CD4-positive, alpha-beta T cell treated with Interleukin-4 for 1 hour (primary cell): ENCODE results near the gene CCN5.
A peak's percentile ranks its signal among the peaks of the same experiment; 100 is the strongest.

Experiments
- DNase-seq, 2 donors: peaks; one replicate each; pipeline ENCODE4 v3.0.0-alpha.2; 2020 to 2022

Gene CCN5

DNA sequence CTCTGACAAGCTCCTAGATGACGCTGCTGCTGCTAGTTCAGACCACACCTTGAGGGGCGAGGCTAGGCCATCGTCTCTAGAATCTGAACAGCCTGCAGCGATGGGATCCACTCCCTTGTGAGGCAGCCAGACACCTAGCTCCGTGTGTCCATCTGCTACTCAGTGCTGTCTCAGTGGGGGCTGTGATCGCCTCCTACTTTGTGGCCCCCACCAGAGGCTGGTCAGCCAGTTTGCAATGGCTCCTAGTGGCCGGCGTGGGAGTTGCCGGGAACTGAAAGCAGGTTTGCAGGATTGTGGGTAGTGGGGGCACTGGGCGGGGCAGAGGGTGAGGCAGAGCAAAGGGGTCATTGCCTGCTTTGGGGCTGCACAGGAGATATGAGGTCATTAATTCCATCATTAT, 2.8 kb downstream of the CCN5 start:
- no peak for DNase-seq

DNA sequence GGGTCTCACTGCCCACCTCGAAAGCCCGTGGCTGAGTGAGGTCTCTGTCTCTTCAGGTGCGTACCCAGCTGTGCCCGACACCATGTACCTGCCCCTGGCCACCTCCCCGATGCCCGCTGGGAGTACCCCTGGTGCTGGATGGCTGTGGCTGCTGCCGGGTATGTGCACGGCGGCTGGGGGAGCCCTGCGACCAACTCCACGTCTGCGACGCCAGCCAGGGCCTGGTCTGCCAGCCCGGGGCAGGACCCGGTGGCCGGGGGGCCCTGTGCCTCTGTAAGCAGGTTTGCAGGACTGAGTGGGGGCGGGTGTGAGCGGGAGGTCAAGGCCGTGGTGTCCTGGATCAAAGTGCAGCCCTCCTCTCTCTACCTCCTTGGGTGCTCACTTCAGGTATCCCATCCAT, 4.7 kb downstream of the CCN5 start:
- no peak for DNase-seq

DNA sequence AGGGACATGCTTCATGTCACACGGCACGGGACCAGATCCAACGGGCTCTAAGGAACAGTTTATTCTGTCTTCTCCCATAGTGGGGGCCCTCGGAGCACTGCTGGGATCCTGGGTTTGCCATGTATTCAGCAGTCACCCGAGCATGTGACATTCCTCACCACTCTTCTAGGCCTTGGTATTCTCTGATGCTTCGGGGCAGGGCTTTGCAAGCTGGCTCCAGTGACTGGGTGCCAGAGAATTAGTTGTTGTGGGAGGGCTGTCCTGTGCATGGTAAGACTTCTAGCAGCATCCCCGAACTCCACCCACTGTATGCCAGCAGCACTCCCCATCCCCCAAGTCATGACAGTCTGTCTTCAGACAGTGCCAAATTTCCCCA, 5.4 kb downstream of the CCN5 start:
- no peak for DNase-seq

DNA sequence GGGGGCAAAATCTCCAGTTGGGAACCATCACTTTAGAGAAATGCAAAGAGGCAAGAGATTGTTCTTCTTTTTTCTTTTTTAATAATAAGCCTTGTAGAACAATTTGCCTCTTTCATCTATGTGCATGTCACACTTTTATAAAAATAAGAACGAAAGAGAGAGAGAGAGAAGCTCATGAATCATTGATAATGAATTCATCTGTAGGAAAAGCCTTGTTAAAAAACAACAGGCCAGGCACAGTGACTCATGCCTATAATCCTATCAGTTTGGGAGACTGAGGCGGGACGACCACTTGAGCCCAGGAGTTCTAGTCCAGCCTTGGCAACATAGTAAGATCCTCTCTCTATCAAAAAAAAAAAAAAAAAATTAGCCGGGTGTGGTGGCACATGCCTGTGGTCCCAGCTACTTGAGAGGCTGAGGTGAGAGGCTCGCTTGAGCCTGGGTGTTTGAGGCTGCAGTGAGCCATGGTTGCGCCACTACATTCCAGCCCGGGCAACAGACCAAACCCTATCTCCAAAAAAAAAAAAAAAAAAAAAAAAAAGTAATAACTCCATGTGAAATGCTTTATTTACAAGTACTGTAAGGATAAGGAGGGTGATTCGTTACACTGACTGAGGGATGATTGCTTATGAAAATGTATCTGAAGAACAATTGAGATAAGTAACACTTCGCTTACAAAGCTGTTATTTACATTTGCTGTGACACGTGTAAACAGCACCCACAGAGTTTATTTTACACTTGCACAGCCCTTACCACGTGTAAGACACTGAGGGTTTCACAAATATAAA, 6.0 kb downstream of the CCN5 start:
- DNase-seq = no peak

DNA sequence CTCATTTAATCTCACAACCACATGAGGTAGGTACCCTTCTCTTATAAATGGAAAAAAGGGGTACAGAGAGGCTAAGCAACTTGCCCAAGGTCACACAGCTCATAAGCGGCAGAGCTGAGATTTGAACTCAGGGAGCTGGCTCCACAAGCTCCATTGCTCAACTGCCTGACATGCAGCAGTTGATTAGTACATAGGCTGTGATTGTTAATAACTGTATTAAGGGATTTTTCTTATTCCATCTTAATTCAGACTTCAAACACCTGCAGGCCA, 6.6 kb downstream of the CCN5 start:
- DNase-seq = no peak

DNA sequence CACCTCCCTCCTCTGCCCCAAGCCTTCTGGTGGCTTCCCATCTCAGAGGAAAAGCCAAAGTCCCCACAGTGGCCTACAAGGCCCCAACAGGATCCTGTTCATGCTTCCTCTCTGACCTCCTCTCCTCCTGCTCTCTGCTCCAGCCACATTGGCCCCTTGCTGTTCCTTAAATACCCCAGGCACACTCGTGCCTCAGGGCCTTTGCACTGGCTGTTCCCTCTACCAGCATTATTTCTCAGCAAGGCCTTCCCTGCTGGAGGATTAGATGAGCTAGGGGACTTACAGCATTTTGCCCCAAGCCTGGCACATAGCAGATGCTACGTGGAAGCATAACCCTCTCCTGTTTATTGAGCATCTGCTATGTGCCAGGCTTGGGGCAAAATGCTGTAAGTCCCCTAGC, 7.8 kb downstream of the CCN5 start:
- DNase-seq = no peak

DNA sequence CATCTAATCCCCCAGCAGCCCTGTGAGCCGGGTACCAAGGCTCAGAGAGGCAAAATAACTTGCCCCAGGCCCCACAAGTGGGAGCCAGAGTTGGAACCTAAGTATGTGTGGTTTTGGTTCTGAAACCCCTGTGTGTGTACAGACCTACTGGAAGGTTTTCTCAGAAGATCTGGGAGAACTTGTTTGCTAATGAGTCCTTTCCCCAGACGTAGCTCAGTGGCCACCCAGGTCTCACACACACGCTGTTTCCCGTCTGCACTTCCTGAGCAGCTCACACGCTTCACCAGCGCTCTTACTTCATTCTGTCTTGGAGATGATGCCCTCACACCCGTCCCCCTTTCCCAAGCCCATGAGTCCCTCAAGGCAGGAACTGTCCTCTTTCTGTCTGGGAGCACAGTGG, 8.2 kb downstream of the CCN5 start:
- no peak for DNase-seq

DNA sequence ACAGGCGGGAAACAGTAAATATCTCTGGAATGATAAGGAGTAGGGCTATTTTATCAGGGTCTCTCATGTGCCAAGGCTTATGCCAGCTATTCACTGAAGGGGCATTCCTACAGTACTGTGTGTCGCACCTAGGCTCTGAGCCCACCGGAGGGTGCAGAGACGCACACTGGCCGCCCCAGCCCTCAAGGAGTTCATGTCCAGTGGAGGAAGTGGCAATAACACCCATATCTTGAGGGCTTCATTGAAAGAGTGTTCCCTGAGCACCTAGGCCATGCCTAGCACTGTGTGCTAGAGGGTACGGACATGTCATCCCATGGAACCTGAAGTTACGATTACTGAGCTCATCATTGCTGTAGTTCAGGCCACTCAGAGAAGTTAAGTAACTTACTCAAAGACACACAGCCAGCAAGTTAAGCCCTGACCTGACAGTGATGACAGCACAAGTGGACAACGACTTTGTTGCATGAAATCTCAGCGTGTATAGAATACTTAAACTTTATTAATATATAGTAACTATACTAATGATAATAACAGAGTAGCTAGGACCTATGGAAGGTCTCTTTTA, 8.7 kb downstream of the CCN5 start:
- no peak for DNase-seq

DNA sequence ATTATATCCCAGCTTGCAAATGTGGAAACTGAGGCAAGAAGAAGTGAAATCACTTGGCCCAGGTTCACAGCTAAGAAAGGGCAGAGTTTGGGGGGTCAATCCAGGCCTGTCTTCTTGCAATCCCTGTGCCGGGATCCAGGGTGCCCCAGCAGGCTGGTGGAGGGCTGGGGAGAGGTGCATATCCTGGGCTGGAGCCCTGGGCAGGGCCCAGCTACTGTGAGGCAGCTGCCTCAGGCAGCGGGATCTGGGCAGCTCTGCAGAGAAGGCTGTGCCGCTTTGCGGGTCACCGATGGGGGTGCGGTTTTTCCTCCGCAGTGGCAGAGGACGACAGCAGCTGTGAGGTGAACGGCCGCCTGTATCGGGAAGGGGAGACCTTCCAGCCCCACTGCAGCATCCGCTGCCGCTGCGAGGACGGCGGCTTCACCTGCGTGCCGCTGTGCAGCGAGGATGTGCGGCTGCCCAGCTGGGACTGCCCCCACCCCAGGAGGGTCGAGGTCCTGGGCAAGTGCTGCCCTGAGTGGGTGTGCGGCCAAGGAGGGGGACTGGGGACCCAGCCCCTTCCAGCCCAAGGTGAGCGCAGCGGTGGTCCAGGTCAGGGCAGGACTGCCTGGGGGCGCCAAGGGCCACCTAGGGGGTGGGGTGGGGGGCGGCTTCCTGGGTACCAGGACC, 9.4 kb downstream of the CCN5 start:
- no peak for DNase-seq

DNA sequence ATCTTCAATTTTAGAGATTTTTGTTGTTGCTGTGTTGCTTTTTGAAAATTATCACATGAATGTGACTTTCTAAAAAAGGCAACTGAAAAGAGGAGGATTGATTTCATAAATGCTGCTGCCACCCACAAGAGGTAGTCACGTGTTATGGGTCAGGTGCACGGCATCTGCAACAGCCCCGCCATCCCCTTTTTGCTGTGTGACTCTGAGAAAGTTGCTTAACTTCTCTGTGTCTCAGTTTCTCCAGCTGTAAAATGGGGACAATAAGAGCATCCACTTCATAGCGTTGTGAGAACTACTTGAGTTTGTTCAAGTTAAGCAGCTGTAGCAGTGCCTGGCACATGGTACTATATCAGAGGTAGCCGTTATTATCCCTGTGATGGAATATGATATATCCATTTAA, 10.7 kb downstream of the CCN5 start:
- no peak for DNase-seq

DNA sequence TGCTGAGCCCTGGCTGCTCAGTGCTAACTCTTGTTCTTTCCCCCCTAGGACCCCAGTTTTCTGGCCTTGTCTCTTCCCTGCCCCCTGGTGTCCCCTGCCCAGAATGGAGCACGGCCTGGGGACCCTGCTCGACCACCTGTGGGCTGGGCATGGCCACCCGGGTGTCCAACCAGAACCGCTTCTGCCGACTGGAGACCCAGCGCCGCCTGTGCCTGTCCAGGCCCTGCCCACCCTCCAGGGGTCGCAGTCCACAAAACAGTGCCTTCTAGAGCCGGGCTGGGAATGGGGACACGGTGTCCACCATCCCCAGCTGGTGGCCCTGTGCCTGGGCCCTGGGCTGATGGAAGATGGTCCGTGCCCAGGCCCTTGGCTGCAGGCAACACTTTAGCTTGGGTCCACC, 11.9 kb downstream of the CCN5 start:
- DNase-seq = no peak

DNA sequence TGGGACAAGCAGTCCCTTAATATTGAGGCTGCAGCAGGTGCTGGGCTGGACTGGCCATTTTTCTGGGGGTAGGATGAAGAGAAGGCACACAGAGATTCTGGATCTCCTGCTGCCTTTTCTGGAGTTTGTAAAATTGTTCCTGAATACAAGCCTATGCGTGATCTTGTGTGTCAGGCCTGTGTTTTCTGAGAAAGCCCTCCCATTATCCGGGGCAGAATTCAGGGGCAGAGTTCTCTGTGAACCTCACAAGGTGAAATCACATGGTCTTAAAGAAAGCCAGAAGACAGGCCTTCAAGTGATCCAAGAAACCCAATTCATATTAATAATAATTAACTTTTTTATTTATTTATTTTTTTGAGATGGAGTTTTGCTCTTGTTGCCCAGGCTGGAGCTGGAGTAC, 12.5 kb downstream of the CCN5 start:
- DNase-seq = no peak

DNA sequence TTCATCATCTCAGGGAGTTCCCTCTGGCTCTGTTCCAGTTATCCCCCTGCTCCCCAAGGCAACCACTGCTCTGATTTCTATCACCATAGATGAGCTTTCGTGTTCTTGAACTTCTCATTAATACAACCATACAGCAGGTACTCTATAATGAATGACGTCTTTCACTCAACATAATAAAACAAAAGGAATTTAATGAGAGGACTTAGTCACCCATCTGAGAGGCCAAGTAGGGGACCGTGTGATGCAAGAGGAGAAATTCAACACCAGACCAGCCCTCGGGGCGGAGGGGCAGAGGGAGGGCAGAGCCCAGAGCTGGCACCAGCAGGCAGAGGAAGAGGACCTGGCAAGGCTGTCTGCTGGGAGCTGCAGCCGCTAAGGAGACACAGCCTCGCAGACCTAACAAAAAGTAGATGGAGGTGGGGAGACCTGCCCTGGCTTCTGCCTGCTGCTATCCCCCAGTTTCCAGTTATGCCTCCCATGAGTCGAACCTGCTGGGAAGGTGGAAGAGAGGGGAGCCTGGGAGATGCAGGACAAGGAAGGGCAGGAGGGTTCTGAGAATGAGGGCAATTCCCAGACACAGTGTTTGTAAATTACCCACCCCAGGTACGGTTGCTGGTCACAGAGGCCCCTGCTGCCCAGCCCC, 13.8 kb downstream of the CCN5 start:
- DNase-seq = no peak

DNA sequence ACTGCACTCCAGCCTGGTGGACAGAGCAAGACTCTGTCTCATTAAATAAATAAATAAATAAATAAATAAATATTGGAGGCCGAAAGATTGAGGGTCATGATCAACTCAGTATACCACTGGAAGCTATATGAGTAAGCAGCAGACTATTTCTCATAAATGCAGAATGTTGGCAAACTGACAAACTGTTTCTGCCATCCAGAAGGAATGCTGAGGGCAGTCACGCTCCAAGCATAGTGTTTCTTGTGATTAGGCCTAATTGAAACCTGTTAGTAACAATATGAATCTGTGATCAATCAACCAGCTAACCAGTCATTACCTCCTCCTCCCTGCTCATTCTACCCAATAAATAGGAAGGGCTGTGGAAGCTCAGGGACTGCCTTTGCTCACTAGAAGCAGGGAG, 15.3 kb downstream of the CCN5 start:
- no peak for DNase-seq

DNA sequence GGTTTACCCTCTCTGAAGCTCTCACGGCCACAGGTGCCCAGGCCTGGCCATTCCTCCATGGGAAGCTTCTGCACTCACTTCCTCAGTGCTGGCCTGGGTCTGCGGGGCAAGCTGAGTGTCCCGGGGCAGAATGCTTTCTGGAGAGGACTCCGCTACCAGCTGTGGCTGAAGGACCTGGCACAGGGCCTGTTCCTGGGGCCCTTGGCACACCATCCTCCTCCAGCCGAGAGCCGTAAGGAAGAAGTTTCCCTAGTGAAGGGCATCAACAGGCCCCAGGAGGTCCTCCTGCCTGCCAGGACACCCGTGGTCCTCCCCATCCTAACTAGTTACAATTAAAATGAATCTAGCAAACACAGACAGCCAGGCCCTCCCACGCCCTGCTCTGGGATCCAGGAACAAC, 16.5 kb downstream of the CCN5 start:
- DNase-seq = no peak

DNA sequence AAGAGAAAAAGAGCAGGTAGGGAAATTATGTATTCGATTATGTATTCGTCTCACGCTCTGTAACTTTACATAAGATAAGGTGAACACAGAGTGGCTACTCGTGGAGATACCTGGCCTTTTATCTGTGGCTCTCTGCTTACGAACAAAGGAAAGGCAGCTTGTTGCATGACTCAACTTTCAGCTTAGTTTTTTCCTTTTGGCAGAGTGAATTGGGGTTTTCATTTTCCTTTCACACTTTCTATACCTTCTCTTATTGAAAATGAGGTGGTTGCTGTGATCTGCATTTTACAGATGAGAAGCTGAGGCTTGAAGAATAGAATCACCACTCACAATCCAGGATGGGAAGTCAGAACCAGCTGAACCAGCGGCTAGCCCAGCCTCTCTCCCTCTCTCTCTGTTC, 17.2 kb downstream of the CCN5 start:
- no peak for DNase-seq

DNA sequence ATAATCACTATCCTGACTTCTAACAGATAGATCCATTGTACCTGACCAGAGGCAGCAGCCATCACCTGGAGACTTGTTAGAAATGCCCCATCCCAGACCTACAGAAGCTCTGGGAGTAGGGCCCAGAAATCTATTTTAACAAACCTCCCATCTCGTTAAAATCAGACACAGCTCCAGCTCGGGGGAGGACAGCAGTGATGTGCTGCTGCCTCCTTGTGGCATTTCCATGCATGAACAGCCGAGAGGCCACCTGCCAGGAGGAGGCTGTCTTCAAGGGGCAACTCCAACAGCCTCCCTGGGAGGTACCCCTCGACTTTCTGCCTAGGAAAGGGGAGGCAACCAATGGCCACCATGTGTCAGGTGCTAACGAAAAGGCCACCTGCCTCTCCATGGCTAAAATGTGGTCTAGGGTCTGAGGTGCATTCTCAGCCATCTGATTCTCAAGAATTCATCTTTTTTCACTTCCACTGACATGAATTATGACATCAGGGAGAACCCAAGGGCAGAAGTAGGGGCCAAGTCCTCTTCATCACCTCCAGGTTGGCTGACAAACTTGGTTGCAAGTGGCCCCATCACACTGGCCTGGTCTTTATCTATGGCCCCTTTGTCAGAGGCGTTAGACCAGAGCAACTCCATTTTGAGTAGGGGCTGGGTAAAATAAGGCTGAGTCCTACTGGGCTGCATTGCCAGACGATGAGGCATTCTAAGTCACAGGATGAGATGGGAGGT, 18.3 kb downstream of the CCN5 start:
- DNase-seq = peak; percentile 56 to 59

DNA sequence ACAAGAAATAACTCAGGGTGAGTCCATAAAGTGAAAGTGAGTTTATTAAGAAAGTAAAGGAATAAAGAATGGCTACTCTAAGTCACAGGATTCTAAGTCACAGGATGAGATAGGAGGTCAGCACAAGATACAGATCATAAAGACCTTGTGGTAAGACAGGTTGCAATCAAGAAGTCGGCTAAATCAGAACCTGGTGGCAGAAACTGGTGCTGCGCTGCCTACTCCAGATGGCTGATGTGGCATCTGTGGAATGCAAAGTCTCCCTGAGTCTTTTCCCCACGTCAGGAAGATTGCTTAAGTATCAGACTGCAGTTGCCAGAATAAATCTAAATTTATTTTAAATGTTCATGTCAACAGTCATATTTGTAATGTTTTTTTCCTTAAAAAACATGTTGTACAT, 19.8 kb downstream of the CCN5 start:
- DNase-seq = no peak

DNA sequence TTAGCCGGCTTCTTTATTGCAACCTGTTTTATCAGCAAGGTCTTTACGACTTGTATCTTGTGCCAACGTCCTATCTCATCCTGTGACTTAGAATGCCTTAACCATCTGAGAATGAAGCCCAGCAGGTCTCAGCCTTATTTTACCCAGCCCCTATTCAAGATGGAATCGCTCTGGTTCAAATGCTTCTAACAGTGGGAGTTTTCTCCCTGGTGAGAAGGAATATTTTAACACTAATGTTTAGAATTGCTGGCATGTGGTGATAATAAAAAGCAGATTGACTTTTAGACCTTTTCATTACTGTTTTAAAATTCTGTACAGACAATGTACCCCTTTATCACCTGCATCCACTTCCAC, 20.6 kb downstream of the CCN5 start:
- no peak for DNase-seq

DNA sequence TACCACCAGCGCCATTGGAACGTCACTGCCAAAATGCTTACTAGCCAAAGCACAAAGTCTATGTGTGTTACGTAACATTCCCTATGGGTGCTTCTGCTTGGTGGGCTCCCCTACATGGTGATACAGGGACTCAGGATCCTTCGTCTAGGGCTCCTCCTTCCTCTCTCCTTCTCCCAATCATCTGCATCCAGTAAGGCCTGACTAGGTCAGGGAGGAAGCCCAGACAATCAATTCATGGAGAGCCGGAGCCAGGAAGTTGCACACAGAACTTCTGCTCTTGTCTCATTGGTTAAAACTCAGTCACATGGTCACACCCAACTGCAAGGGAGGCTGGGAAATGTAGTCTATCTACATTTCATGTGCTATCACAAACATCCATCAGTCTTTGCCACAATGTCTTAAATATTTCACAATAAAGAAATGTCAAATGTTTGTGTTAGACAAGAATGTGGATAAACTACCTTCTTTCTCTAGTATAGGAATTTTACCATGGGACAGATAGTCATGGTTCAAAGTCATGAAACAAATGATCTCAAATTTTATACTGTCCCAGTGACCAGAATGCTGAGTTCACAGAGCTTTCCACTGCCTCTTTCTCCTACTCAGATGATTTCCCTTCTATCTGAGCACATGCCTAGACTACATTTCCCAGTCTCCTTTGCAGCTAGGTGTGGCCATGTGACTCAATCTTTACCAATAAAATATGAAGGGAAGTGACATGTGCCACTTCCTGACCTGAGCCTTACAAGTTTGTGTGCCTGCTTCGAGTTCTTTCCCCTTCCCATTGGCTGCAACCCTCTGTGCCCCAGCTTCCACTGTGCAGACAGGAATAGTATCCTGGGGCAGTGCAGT, 21.2 kb downstream of the CCN5 start:
- DNase-seq = peak; percentile 58 to 64

DNA sequence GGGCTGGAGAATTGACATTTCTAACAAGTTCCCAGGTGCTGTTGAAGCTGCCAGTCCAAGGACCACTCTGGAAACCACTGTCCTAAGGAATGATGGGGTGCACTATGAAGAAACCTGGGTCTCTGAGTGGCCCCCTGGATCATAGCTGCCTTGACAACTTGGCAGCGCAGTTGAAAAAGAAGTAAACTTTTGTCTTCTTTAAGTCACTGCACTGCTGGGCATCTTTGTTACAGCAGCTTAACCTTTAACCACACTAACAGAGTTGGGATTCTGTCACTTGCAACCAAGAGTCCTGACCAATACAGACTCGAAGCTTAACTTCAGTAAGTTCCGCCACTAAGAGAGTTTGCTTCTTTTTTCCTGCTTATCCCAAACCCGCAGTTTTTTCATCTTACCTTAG, 21.9 kb downstream of the CCN5 start:
- DNase-seq = no peak

DNA sequence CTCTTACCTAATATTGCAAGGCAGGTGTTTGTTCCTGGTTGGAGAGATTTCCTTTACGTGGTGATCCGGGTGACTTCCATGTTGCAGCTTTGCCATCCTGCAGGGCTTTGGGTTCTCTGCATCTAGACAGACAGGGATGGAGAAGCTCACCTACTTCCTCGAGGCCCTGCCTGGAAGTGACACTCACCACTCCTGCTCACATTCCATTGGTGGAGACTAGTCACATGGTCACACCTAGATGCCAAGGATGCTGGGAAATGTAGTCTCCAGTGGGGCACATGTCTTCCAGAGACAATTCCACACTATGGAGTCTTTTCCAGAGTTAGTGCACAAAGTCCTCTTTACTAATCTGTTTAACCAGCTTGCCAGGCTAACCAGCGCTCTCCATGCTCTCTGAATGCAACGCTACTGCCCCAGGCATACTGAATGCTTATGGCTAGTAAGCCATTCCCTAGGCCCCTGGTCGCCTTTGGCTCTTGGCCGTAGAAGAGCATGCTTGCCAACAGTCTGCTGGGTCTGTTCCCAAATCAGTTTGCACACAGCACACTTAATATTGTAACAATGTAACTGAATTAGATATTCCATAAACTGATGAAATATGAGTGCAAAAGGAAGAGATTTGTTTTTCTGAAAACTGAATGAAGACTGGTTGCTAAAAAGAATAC, 23.8 kb downstream of the CCN5 start:
- peak; percentile 54 to 63 for DNase-seq
